Left ventricle myocardium inferior (tissue), 1 donor: ENCODE data around the gene ZNF76. TPM values are rescaled to one million over a fixed set of nuclear protein-coding genes. Genes with fewer than 3 reads are reported as not detected.

Experiments
- DNase-seq: peaks from one replicate; pipeline ENCODE4 v3.0.0-alpha.2; 2020
- H3K27ac ChIP-seq: fragments of 200-600 bp; replicated peaks from 2 replicates; pipeline ENCODE4 v1.8.0; 2021
- H3K27me3 ChIP-seq: fragments of 200-600 bp; 2 replicates; pipeline ENCODE4 v1.8.0; 2021; ENCODE audit warnings: low read depth
- H3K36me3 ChIP-seq: fragments of 200-600 bp; 2 replicates; pipeline ENCODE4 v1.8.0; 2021
- H3K4me1 ChIP-seq: fragments of 200-600 bp; 2 replicates; pipeline ENCODE4 v1.8.0; 2021
- H3K4me3 ChIP-seq: fragments of 200-600 bp; 2 replicates; pipeline ENCODE4 v1.8.0; 2021; ENCODE audit warnings: mild to moderate bottlenecking, moderate library complexity
- H3K9me3 ChIP-seq: fragments of 200-600 bp; replicated peaks from 2 replicates; pipeline ENCODE4 v1.8.0; 2021
- CTCF ChIP-seq: fragments of 200-600 bp; IDR thresholded peaks from 2 replicates; pipeline ENCODE4 v1.8.0; 2021; ENCODE audit warnings: antibody characterized with exemption, mild to moderate bottlenecking, borderline replicate concordance
- intact Hi-C: fragments of 100-400 bp; cut with micrococcal nuclease; formaldehyde crosslinking; loops from one replicate; pipeline ENCODE4 v1.11.0; 2022
- total RNA-seq: library from RNA; stranded (reverse); fragmentation: NEBNext Ultra II Directional; extraction: Animal tissue kit (Norgen Biotek cat#: 25700); gene quantifications from one replicate; pipeline ENCODE4 v1.2.1, GENCODE V29; 2021
- donor health status: DM: no; HTN: yes; CAD: no; lungs with severe emphysema.

ZNF76 gene
- total RNA-seq, 1 donor from 2014 or later = 38.7 TPM

DNA sequence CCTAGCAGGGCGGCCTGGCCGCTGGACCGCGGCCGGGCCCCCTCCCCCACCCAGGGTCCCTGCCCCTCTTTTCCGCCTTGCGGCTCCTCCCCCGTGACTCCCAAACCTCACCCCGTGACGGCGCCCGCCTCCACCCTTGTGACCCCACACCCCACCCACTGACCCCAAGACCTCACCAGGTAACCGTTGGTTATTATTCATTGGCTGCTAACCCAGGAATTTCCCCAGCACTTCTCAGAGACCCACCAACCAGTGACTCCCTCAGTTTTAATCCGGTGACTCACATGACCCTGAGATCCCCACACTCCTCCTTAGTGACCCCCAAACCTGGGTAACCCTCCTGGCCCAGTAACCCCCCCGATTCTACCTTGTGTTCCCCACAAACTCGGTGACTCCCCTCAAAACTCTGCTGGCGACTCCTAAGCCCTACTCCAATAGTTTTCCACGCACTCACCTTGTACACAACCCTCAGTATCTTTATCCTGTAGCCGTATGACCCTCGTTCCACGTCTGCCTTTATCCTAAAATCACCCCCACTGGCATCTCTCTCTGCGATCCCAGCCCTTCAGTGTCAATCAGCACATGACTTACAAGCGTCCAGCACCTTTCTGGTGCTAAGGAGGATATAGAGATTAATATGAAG lies 534 bp downstream of the ZNF76 start:
- no peaks in the 10 kb centered on the region for H3K36me3 ChIP-seq
- peak overlapping the region; percentile 100 for H3K27ac ChIP-seq
- peaks cover 72% of the 10 kb centered on the region for H3K4me1 ChIP-seq
- intact Hi-C loops = no loop called here
- TF ChIP-seq CTCF = no peak
- peak overlapping the region; percentile 94 for H3K4me3 ChIP-seq
- no peaks in the 10 kb centered on the region for H3K9me3 ChIP-seq
- DNase-seq = peak; percentile 76
- H3K27me3 ChIP-seq = no peaks in the 10 kb centered on the region

DNA sequence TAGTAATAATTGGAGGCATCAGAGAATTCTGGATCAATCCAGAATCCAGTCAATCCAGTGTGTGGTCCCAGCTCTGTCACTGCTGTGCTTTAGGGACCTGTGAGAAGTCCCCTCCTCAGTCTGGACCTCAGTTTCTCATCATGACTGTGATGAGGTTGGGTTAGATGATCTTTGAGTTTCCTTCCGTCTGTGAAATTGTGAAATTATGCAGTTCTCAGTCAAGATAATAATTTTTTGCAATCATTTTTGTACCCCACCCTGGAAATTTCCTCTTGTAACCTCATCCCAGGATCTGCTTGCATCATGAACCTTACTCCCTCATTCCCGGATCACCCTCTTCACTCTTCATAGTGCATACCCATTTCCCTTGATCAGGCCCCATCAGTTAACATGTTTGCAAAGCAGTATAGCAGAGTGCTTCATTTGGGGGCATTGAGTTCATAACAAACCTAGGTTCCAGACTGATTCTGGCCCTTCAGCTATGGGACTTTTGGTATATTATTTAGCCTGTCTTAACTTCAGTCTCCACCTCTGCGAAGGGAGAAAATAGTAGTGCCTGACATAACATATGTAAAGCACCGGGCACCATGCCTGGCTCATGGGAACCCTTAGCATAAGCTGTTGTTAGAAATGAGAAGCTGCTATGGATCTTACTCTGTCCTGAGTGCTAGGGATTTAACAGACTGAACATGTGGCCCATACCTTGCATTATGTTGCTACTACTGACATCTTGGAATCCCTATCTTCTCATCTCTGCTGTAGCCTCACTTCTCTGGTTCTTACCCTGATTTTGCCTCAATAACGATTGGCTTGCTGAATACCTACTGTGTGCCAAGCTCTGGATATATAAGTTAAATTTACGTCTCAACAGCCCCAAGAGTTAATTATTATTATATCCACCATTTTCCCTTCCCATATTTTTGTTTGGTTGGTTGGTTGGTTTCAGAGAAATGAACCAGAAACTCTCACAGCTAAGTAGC lies 1.3 kb downstream of the ZNF76 start:
- Histone ChIP-seq H3K27ac (peak overlapping the region; percentile 100), H3K9me3 (no peaks in the 10 kb centered on the region), H3K4me3 (peak overlapping the region; percentile 94), H3K36me3 (no peaks in the 10 kb centered on the region), H3K27me3 (no peaks in the 10 kb centered on the region), H3K4me1 (peaks cover 80% of the 10 kb centered on the region)
- TF ChIP-seq CTCF = no peak
- intact Hi-C loops = no loop called here
- no peak for DNase-seq

GRCh38 chr6:35262596-35262995 lies 3.1 kb downstream of the ZNF76 start:
- intact Hi-C loops = no loop called here

DNA sequence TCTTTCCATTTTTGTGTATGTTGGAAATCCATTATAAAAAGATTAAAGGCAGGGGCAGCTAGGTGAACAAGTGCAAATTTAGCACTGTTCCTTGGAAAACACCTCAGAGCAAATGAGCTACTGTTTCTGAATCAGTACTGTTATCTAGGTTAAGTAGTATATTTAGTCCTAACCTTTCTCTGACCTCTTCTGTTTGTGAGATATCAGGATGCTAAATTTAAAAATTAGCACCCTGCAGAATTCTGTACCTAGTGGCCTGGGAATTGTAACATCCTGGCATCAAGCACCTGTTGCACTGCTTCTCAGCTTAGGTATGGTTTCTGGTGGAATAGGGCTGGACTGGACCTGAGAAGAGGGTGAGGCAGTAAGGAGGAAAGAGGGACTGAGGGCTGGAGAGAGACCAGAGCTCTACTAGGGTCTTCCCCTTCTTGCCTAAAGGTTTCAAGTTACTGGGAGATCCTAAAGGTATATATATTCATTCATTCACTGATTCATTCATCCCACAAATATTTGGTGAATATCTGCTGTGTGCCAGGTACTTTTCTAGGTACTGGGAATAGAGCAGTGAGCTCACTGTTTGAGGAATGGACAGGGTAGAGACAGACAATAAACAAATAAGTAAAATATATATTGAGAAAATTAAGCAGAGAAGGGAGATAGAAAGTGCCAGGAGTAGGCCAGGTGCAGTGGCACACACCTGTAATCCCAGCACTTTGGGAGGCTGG lies 5.2 kb downstream of the ZNF76 start:
- no peak for TF ChIP-seq CTCF
- Histone ChIP-seq H3K9me3 (no peaks in the 10 kb centered on the region), H3K4me3 (peak overlapping the region; percentile 26), H3K27me3 (no peaks in the 10 kb centered on the region), H3K36me3 (no peaks in the 10 kb centered on the region), H3K4me1 (peaks cover 85% of the 10 kb centered on the region), H3K27ac (peak overlapping the region; percentile 73)
- intact Hi-C loops = no loop called here
- no peak for DNase-seq

More at GRCh38 chr6:35262596-35262995, 3.1 kb downstream of the ZNF76 start:
- Histone ChIP-seq H3K4me1 (peaks cover 90% of the 10 kb centered on the region), H3K36me3 (no peaks in the 10 kb centered on the region), H3K27me3 (no peaks in the 10 kb centered on the region), H3K27ac (peak overlapping the region; percentile 73), H3K4me3 (no peak overlapping the region), H3K9me3 (no peaks in the 10 kb centered on the region)
- TF ChIP-seq CTCF = no peak
- no peak for DNase-seq

- H3K27me3 ChIP-seq = no peaks in the 10 kb centered on the region
- no peak for TF ChIP-seq CTCF
- H3K27ac ChIP-seq = peak overlapping the region; percentile 73
- no peak overlapping the region for H3K4me3 ChIP-seq
- no peak for DNase-seq
- intact Hi-C loops = no loop called here
- H3K36me3 ChIP-seq = peaks cover 2% of the 10 kb centered on the region
- no peaks in the 10 kb centered on the region for H3K9me3 ChIP-seq
- peaks cover 77% of the 10 kb centered on the region for H3K4me1 ChIP-seq
Measured at GRCh38 chr6:35265523-35265922, 6.0 kb downstream of the ZNF76 start.
